ENCODE measurements around the gene DNAJB6.

DNAJB6 gene

DNA sequence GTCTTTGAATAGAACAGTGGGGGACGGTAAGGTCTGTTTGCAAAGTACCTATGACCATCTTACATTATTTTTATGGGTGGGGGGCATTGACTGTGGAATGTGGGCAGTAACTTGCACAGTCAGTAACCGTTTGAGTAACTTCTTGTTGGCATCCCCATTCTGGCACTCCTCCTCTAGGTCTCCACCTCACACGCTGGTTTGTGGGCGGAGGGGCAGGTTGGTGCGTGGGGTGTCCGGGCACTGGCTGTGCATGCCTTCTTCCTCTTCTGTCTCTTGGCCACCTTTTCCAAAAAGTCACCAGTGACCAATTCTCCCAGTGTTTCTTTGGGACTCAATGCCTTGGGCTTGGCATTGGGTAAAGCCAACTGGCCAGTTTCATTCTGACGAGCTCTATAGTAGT, 43.6 kb downstream of the DNAJB6 start:
- TF ChIP-seq, protein P1, sequence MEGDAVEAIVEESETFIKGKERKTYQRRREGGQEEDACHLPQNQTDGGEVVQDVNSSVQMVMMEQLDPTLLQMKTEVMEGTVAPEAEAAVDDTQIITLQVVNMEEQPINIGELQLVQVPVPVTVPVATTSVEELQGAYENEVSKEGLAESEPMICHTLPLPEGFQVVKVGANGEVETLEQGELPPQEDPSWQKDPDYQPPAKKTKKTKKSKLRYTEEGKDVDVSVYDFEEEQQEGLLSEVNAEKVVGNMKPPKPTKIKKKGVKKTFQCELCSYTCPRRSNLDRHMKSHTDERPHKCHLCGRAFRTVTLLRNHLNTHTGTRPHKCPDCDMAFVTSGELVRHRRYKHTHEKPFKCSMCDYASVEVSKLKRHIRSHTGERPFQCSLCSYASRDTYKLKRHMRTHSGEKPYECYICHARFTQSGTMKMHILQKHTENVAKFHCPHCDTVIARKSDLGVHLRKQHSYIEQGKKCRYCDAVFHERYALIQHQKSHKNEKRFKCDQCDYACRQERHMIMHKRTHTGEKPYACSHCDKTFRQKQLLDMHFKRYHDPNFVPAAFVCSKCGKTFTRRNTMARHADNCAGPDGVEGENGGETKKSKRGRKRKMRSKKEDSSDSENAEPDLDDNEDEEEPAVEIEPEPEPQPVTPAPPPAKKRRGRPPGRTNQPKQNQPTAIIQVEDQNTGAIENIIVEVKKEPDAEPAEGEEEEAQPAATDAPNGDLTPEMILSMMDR (IDR thresholded peaks at IDR 0.05; ENCODE audit: insufficient read depth, low read length, poor library complexity, severe bottlenecking): no peak
- TF ChIP-seq EZH2phosphoT487 (conservative IDR thresholded peaks at IDR 0.05; ENCODE audit: low read length): no peak
- no peak overlapping the region for H3K4me3 ChIP-seq (ENCODE audit: insufficient read depth, low read length, poor library complexity, severe bottlenecking)

DNA sequence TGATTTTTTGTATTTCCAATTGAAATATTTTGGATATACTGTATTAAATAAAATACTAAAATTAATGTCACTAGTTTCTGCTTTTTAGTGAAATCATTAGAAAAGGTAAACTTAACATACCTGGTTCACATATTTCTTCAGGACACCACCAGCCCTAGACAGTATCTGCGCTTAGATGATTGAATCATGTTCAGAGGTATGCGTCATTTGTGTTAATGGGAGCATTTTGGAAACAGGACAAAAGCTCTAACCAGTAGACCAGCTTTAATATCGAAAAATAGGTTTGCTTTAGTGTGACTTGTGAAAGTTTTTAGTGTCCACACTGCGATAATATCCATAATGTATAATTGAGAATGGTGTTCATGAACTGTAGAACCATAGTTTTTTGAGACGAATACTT, 47.1 kb downstream of the DNAJB6 start:
- Histone ChIP-seq H3K36me3 (ENCODE audit: low read length) (peaks cover 23% of the 10 kb centered on the region; the same call in 1 of the 2 replicates), H3F3A (ENCODE audit: insufficient read depth) (peaks cover 18% of the 10 kb centered on the region), H3K9me2 (replicated peaks; ENCODE audit: insufficient read depth, low read length) (no peaks in the 10 kb centered on the region), H3K27me3 (ENCODE audit: low read length) (no peaks in the 10 kb centered on the region), H3K4me2 (ENCODE audit: low read depth, low read length, poor library complexity, severe bottlenecking) (no peak overlapping the region), H3K27ac (ENCODE audit: low read depth, low read length) (no peak overlapping the region), H2AFZ (ENCODE audit: low read depth, low read length, severe bottlenecking) (no peak overlapping the region), H3K79me2 (ENCODE audit: insufficient read depth, low read length) (peaks cover 38% of the 10 kb centered on the region), H4K20me1 (ENCODE audit: low read depth, low read length) (0 out of 2 replicates have a peak, but pooled peaks cover 7% of the 10 kb centered on the region), H3K9ac (ENCODE audit: low read length) (no peak overlapping the region), H3K4me3 (ENCODE audit: insufficient read depth, low read length, poor library complexity, severe bottlenecking) (no peak overlapping the region), H3K9me3 (ENCODE audit: insufficient read depth, low read length) (no peaks in the 10 kb centered on the region)
- TF ChIP-seq EZH2phosphoT487 (conservative IDR thresholded peaks at IDR 0.05; ENCODE audit: low read length): no peak
- TF ChIP-seq, protein P1 (IDR thresholded peaks at IDR 0.05; ENCODE audit: insufficient read depth, low read length, poor library complexity, severe bottlenecking): no peak

More for the DNA sequence above, 43.6 kb downstream of the DNAJB6 start:
- H3K4me2 ChIP-seq (ENCODE audit: low read depth, low read length, poor library complexity, severe bottlenecking): no peak overlapping the region
- H3K27me3 ChIP-seq (ENCODE audit: low read length): no peaks in the 10 kb centered on the region
- H3K9ac ChIP-seq (ENCODE audit: low read length): no peak overlapping the region
- peaks cover 18% of the 10 kb centered on the region for H3F3A ChIP-seq (ENCODE audit: insufficient read depth)
- H3K9me2 ChIP-seq (replicated peaks; ENCODE audit: insufficient read depth, low read length): no peaks in the 10 kb centered on the region
- H3K36me3 ChIP-seq (ENCODE audit: low read length): peaks cover 26% of the 10 kb centered on the region; the same call in 1 of the 2 replicates
- H3K27ac ChIP-seq (ENCODE audit: low read depth, low read length): no peak overlapping the region
- peaks cover 12% of the 10 kb centered on the region; the same call in 1 of the 2 replicates for H4K20me1 ChIP-seq (ENCODE audit: low read depth, low read length)
- no peak overlapping the region for H2AFZ ChIP-seq (ENCODE audit: low read depth, low read length, severe bottlenecking)
- peaks cover 60% of the 10 kb centered on the region for H3K79me2 ChIP-seq (ENCODE audit: insufficient read depth, low read length)
- H3K9me3 ChIP-seq (ENCODE audit: insufficient read depth, low read length): no peaks in the 10 kb centered on the region

DNA sequence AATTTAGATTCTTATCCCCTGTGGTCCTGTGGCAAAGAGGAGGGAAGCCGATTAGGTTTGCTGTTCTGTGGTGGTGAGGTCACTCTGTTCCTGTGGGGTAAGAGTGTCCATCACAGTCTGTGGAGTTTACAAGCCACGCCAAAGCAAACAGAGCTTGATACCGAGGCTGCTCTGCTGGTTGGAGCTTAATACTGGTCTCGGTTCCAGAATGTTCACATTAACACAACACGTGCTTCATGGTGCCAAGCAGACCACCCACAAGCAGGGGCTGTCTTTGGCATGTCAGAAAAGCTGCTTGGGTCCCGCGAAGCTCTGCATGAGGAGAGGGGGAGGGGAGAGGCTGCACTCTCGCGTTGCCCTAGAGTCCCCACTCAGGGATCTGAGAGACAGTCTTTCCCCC, 47.5 kb downstream of the DNAJB6 start:
- Histone ChIP-seq H3K36me3 (ENCODE audit: low read length) (peaks cover 27% of the 10 kb centered on the region; the same call in 1 of the 2 replicates), H3K27ac (ENCODE audit: low read depth, low read length) (no peak overlapping the region), H3K9me2 (replicated peaks; ENCODE audit: insufficient read depth, low read length) (no peaks in the 10 kb centered on the region), H3F3A (ENCODE audit: insufficient read depth) (peaks cover 18% of the 10 kb centered on the region), H3K4me2 (ENCODE audit: low read depth, low read length, poor library complexity, severe bottlenecking) (no peak overlapping the region), H3K79me2 (ENCODE audit: insufficient read depth, low read length) (peaks cover 36% of the 10 kb centered on the region), H2AFZ (ENCODE audit: low read depth, low read length, severe bottlenecking) (no peak overlapping the region), H3K9ac (ENCODE audit: low read length) (no peak overlapping the region), H3K9me3 (ENCODE audit: insufficient read depth, low read length) (no peaks in the 10 kb centered on the region), H3K27me3 (ENCODE audit: low read length) (no peaks in the 10 kb centered on the region), H4K20me1 (ENCODE audit: low read depth, low read length) (0 out of 2 replicates have a peak, but pooled peaks cover 4% of the 10 kb centered on the region), H3K4me3 (ENCODE audit: insufficient read depth, low read length, poor library complexity, severe bottlenecking) (no peak overlapping the region)
- TF ChIP-seq EZH2phosphoT487 (conservative IDR thresholded peaks at IDR 0.05; ENCODE audit: low read length): no peak
- TF ChIP-seq, protein P1 (IDR thresholded peaks at IDR 0.05; ENCODE audit: insufficient read depth, low read length, poor library complexity, severe bottlenecking): no peak
